GM12864 (cell line): ENCODE measurements around the gene TMEM239.
A peak's percentile ranks its signal among the peaks of the same experiment; 100 is the strongest.

Experiments
- DNase-seq: peaks from one replicate; pipeline ENCODE4 v3.0.0-alpha.2; 2011; ENCODE audit warnings: low read depth
- H3K4me3 ChIP-seq: 2 replicates; pipeline ENCODE4 v1.5.1; 2011; ENCODE audit warnings: mild to moderate bottlenecking, low read depth, low read length, control low read depth
- CTCF ChIP-seq: IDR thresholded peaks from 2 replicates; pipeline ENCODE4 v1.5.1; 2011; ENCODE audit warnings: low read depth, mild to moderate bottlenecking, moderate library complexity, low read length, control low read depth, inconsistent platforms; ENCODE audit errors: missing control alignments

The TMEM239 gene

DNA sequence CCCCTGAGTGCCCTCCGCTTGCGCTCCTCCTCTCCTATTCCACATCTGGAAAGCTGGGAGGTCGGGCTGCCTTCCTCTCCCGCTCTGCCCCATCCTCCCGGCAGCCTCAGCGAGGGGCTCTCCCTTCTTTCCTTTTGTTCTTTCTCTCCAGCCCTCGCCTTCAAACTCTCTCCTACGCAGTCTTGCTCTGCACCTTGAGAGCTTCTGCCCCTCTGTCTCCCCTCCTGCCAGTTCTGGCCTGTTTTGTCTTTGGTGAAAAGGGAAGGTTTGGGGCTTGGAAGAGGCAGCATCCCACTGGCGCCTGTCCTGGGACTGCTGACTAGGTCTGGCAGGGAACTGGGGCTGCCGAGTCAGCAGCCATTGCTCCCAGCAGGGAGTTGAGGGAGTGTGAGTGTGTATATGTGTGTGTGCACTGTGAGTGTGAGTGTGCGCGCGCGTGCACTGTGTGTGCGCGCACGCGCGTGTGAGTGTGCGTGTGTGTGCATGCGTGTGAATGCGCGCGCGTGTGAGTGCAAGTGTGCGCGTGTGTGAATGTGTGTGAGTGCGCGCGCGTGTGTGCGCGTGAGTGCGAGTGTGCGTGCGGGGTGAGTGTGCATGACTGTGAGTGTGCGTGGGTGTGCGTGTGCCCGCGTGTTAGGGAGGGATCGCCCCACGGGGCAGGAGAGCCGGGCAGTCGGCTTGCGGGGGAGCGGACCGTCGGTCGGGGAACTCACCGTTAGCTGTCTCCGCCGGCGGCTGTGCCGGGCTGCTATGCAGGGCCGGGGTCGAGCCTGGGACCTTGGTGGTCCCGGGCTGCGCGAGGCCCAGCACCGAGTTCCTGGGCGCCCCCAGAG lies 16.3 kb upstream of the TMEM239 start:
- DNase-seq: no peak

DNA sequence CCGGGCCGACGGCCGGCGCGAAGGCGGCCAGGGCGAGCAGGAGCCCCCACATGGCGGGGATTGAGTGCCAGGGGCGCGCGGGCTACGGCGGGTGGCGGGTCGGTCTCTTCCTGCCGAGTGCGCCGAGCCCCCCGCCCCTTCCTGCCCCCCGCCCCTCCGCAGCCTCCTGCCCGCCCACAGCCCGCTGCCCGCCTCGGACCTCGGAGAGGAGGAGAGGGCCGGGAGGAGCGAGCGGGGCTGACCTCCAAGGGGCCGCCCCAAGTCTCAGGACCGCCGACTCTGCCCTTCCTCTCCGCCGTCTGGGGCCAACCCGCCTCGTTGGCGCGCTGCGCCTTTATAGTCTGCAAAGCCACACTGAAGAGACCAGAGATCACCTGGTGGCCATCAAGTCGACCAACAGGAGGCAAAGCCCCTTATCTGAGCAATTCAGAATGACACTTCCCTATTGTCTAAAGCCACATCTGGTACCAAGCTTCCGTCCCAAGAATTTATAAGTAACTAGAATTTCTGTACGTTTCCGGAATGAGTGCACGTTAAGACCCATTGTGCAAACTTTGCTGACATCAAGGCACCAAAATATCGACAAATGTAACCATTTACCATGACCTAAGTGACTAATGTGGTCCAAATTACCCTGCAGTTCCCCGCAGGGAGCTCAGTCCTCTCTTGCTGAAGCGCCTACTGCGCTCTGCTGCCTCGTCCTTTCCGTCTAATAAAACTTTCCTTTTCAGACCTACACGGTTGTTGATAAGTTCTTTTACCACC lies 15.5 kb upstream of the TMEM239 start, which contains the start of gene CPXM1:
Gene CPXM1 (minus strand): TSS at position 107 of the 765 bp plus-strand sequence. CDS start 55 bp downstream, at position 52.
- no peak for DNase-seq
- TF ChIP-seq CTCF: no peak
- H3K4me3 ChIP-seq: peak within 1 kb of the TSS; percentile 43

More for the DNA sequence above, 16.3 kb upstream of the TMEM239 start:
- TF ChIP-seq CTCF: no peak
- peak overlapping the region; percentile 43 for H3K4me3 ChIP-seq

- no peak for DNase-seq
- TF ChIP-seq CTCF: no peak
- no peak overlapping the region for H3K4me3 ChIP-seq
Measured at GRCh38 chr20:2801286-2801728, 14.9 kb upstream of the TMEM239 start.

DNA sequence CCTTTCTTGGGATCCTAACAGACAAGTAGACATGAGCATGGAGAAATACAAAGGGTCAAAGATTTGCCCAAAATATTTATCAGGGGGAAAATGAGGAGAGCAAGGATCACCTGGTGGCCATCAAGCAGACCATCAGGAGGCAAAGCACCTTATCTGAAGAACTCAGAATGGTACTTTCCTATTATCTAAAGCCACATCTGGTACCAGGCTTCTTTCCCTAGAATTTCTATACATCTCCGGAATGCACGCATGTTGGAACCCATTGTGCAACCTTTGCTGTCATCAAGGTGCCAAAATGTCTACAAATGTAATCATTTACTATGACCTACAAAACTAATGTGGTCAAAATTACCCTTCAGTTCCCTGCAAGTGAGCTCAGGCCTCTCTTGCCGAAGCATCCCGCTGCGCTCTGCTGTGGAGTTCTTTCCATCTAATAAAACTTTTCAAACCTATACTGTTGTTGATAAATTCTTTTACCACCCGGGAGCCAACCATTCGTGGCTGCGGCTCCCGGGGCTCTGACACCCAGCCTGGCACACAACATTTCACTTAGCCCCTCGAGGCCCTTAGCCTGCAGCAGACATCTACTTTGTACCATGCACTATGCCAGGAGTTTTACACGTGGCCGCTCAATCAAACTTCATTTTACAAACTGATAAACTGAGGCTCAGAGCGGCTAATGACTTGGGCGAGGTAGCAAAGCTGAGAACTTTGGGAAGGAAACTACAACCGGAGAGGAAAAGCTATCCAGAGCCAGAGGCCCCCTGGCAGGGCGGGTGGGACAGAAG lies 11.9 kb upstream of the TMEM239 start:
- no peak overlapping the region for H3K4me3 ChIP-seq
- DNase-seq: no peak
- no peak for TF ChIP-seq CTCF

DNA sequence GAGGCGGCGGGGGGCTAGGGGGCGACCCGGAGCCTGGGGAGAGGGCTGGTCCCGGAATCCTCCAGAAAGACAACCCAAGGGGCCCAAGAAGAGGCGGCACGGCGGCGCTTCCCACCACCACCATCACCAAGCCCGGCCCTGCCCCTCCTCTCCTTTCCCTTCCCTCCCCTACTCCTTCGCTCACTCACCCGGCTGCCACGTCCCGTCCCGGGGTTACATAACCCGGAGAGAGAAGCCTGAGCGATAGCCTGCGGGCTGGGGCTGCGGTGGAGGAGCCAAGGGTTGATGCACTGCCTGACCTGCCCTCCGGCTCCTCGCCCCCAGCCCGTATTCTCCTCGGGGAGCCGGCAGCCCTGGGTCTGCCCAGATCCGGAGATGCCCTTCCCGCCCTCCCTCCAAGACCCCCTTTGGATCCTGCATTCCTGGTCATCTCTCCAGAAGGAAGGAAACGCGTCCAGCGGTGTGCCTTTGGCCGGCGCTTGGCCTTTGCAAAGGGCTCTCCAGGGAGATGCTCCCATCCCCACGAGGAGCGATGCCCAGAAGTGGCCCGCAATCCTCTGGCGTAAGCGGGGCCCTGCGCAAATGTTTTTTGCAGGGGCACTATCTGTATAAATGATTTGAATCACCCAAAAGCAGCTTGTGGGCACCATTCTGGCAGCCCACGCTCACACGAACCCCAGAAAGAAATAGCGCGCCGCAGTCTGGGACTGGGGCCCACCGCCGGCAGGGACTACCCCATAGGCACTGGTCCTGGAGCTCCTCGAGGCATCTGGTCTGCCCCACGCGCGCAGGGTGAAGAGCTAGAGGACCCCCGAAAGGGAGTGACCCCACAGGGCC lies 11.1 kb upstream of the TMEM239 start:
- no peak for TF ChIP-seq CTCF
- DNase-seq: no peak
- no peak overlapping the region for H3K4me3 ChIP-seq
